Bronchial epithelial cell (primary cell): ENCODE data around the gene TSHZ3. TPM values are rescaled to one million over a fixed set of nuclear protein-coding genes. Genes with fewer than 3 reads are reported as not detected.

ENCODE experiments used
- DNase-seq: peaks from one replicate; pipeline ENCODE4 v3.0.0-alpha.2; 2010; ENCODE audit warnings: low read depth
- FAIRE-seq: peaks from 2 replicates; lab custom pipeline; 2011; peaks lifted over from hg19 to GRCh38; lab: Jason Lieb, UNC
- H3K27me3 ChIP-seq: 2 replicates; pipeline ENCODE4 v1.5.1; 2011; ENCODE audit warnings: low read length; ENCODE audit not compliant: control insufficient read depth, insufficient read depth
- H3K36me3 ChIP-seq: 2 replicates; pipeline ENCODE4 v1.5.1; 2011; ENCODE audit warnings: low read length; ENCODE audit not compliant: control insufficient read depth, insufficient read depth
- H3K4me3 ChIP-seq: 2 replicates; pipeline ENCODE4 v1.5.1; 2011; ENCODE audit warnings: mild to moderate bottlenecking, low read depth, low read length, control low read depth
- CTCF ChIP-seq: IDR thresholded peaks from 2 replicates; pipeline ENCODE4 v1.5.1; 2011; ENCODE audit warnings: mild to moderate bottlenecking, moderate library complexity, low read length, control low read depth, inconsistent platforms; ENCODE audit not compliant: insufficient read depth, severe bottlenecking
- total RNA-seq: library from RNA; depleted of rRNA; stranded (reverse); fragments of >200 nt; gene quantifications from 2 replicates; pipeline ENCODE4 v1.2.1, GENCODE V29; 2014

TSHZ3 gene
- total RNA-seq, 1 donor from 2014 or later: 1.6 TPM

GRCh38 chr19:31266731-31267130, 82.5 kb downstream of the TSHZ3 start:
- FAIRE-seq (no peak), DNase-seq (no peak)
- no peaks in the 10 kb centered on the region for H3K27me3 ChIP-seq

GRCh38 chr19:31266196-31266595, 83.0 kb downstream of the TSHZ3 start:
- Histone ChIP-seq H3K4me3 (no peak overlapping the region), H3K36me3 (no peaks in the 10 kb centered on the region), H3K27me3 (no peaks in the 10 kb centered on the region)
- TF ChIP-seq CTCF: no peak
- FAIRE-seq: no peak
- DNase-seq: no peak

More at GRCh38 chr19:31266731-31267130, 82.5 kb downstream of the TSHZ3 start:
- Histone ChIP-seq H3K4me3 (no peak overlapping the region), H3K36me3 (no peaks in the 10 kb centered on the region)
- TF ChIP-seq CTCF: no peak

- DNase-seq (no peak), FAIRE-seq (no peak)
- Histone ChIP-seq H3K27me3 (no peaks in the 10 kb centered on the region), H3K36me3 (no peaks in the 10 kb centered on the region), H3K4me3 (no peak overlapping the region)
- no peak for TF ChIP-seq CTCF
These were observed 85.0 kb downstream of the TSHZ3 start for GRCh38 chr19:31264041-31264778.

GRCh38 chr19:31263328-31263727, 85.9 kb downstream of the TSHZ3 start:
- Histone ChIP-seq H3K27me3 (no peaks in the 10 kb centered on the region), H3K36me3 (no peaks in the 10 kb centered on the region), H3K4me3 (no peak overlapping the region)
- no peak for TF ChIP-seq CTCF
- FAIRE-seq (no peak), DNase-seq (no peak)

- no peaks in the 10 kb centered on the region for H3K36me3 ChIP-seq
- FAIRE-seq (no peak), DNase-seq (no peak)
- no peak for TF ChIP-seq CTCF
- no peak overlapping the region for H3K4me3 ChIP-seq
- H3K27me3 ChIP-seq: no peaks in the 10 kb centered on the region
These were observed 86.5 kb downstream of the TSHZ3 start for GRCh38 chr19:31262725-31263191.

GRCh38 chr19:31261603-31262212, 87.5 kb downstream of the TSHZ3 start:
- DNase-seq (no peak), FAIRE-seq (no peak)
- Histone ChIP-seq H3K36me3 (no peaks in the 10 kb centered on the region), H3K4me3 (no peak overlapping the region), H3K27me3 (no peaks in the 10 kb centered on the region)
- no peak for TF ChIP-seq CTCF
